ENCODE results near the gene HECTD2.
"Not testable (repeated sequence)": the region's sequence is repeated elsewhere in the genome, so short reads cannot be mapped to it uniquely, and the experiment has no call there.

DNA sequence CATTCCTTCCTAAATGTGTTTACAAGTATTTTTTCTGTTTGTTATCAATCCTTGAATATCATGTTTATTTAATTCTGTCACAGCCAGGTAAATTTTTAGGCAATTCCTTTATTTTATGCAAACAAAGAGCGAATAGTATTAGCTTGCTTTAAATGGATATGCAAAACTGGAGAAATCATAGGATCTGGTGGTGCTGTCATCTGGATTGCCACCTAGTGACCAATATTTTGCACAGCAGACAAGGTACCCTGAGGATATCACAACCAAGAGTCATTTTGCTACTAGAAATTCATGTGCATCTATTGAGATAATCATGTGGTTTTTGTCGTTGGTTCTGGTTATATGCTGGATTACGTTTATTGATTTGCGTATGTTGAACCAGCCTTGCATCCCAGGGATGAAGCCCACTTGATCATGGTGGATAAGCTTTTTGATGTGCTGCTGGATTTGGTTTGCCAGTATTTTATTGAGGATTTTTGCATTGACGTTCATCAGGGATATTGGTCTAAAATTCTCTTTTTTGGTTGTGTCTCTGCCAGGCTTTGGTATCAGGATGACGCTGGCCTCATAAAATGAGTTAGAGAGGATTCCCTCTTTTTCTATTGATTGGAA is 40.1 kb upstream of the HECTD2 start:
- TF ChIP-seq RARB, ZFP30, CSDC2 (CRISPR knock-in tag; IDR thresholded peaks at IDR 0.05): not testable (repeated sequence)
- TF ChIP-seq, protein P1, sequence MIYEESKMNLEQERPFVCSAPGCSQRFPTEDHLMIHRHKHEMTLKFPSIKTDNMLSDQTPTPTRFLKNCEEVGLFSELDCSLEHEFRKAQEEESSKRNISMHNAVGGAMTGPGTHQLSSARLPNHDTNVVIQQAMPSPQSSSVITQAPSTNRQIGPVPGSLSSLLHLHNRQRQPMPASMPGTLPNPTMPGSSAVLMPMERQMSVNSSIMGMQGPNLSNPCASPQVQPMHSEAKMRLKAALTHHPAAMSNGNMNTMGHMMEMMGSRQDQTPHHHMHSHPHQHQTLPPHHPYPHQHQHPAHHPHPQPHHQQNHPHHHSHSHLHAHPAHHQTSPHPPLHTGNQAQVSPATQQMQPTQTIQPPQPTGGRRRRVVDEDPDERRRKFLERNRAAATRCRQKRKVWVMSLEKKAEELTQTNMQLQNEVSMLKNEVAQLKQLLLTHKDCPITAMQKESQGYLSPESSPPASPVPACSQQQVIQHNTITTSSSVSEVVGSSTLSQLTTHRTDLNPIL (CRISPR knock-in tag; IDR thresholded peaks at IDR 0.05; ENCODE audit: low read depth), result not testable (repeated sequence)
